ENCODE measurements around the gene FKBP14.

FKBP14 gene

GRCh38 chr7:29996321-29996720, 30.2 kb downstream of the FKBP14 start:
- H3K4me3 ChIP-seq: no peak overlapping the region
- no peak overlapping the region for H3K27ac ChIP-seq

- H3K4me3 ChIP-seq: no peak overlapping the region
- H3K27ac ChIP-seq: no peak overlapping the region
These were observed 30.9 kb downstream of the FKBP14 start for GRCh38 chr7:29995652-29996051.

- Histone ChIP-seq H3K4me3 (no peak overlapping the region), H3K27ac (no peak overlapping the region)
These were observed 33.4 kb downstream of the FKBP14 start for GRCh38 chr7:29993140-29993539.

GRCh38 chr7:29991937-29992336, 34.6 kb downstream of the FKBP14 start:
- no peak overlapping the region for H3K4me3 ChIP-seq
- H3K27ac ChIP-seq: no peak overlapping the region

- H3K27ac ChIP-seq: no peak overlapping the region
- no peak overlapping the region for H3K4me3 ChIP-seq
These were observed 35.6 kb downstream of the FKBP14 start for GRCh38 chr7:29990931-29991330.

- Histone ChIP-seq H3K4me3 (peak within 1 kb of the TSS; percentile 55 to 87 (median 74)), H3K27ac (peak within 1 kb of the TSS; percentile 57 to 91 (median 83))
These were observed 37.1 kb downstream of the FKBP14 start, which contains the start of gene SCRN1 for GRCh38 chr7:29989257-29989995. Gene SCRN1, minus strand, starts transcription at chr7:29989801. Its CDS starts 20,734 bp downstream, at chr7:29969067.

GRCh38 chr7:29988424-29989256, 37.9 kb downstream of the FKBP14 start:
- Histone ChIP-seq H3K4me3 (peak overlapping the region; percentile 55 to 87 (median 74)), H3K27ac (peak overlapping the region; percentile 57 to 91 (median 83))

GRCh38 chr7:29987811-29988317, 38.6 kb downstream of the FKBP14 start:
- Histone ChIP-seq H3K27ac (peak overlapping the region in 14 of 21 experiments; percentile 77 to 91 (median 87)), H3K4me3 (peak overlapping the region in 2 of 7 experiments; percentile 64 to 74)

- Histone ChIP-seq H3K27ac (peak overlapping the region in 4 of 21 experiments; percentile 38 to 91 (median 90)), H3K4me3 (no peak overlapping the region)
These were observed 39.4 kb downstream of the FKBP14 start for GRCh38 chr7:29987083-29987482.

GRCh38 chr7:29980151-29980550, 46.4 kb downstream of the FKBP14 start:
- Histone ChIP-seq H3K27ac (no peak overlapping the region), H3K4me3 (no peak overlapping the region)

- H3K27ac ChIP-seq: no peak overlapping the region
- no peak overlapping the region for H3K4me3 ChIP-seq
These were observed 48.4 kb downstream of the FKBP14 start for GRCh38 chr7:29977886-29978651.

GRCh38 chr7:29976673-29977415, 49.7 kb downstream of the FKBP14 start:
- no peak overlapping the region for H3K4me3 ChIP-seq
- no peak overlapping the region for H3K27ac ChIP-seq

- Histone ChIP-seq H3K27ac (no peak overlapping the region), H3K4me3 (no peak overlapping the region)
These were observed 50.2 kb downstream of the FKBP14 start for GRCh38 chr7:29976266-29976665.

GRCh38 chr7:29975561-29975960, 50.9 kb downstream of the FKBP14 start:
- Histone ChIP-seq H3K4me3 (no peak overlapping the region), H3K27ac (no peak overlapping the region)

- Histone ChIP-seq H3K4me3 (no peak overlapping the region), H3K27ac (no peak overlapping the region)
These were observed 52.2 kb downstream of the FKBP14 start for GRCh38 chr7:29974286-29974685.

- Histone ChIP-seq H3K27ac (no peak overlapping the region), H3K4me3 (no peak overlapping the region)
These were observed 54.2 kb downstream of the FKBP14 start for GRCh38 chr7:29972315-29972669.

- Histone ChIP-seq H3K4me3 (no peak overlapping the region), H3K27ac (no peak overlapping the region)
These were observed 54.8 kb downstream of the FKBP14 start for GRCh38 chr7:29971566-29972314.

- Histone ChIP-seq H3K27ac (no peak overlapping the region), H3K4me3 (no peak overlapping the region)
These were observed 56.3 kb downstream of the FKBP14 start for GRCh38 chr7:29970158-29970557.

GRCh38 chr7:29969738-29970137, 56.8 kb downstream of the FKBP14 start:
- Histone ChIP-seq H3K27ac (no peak overlapping the region), H3K4me3 (no peak overlapping the region)

All from skin epidermis (tissue), 12 donors.